GM18867 (cell line): Measurements from ENCODE around the gene ITGB3.

ENCODE experiments used
- ATAC-seq: cut with Tn5 transposase; IDR thresholded peaks from one replicate; pipeline ENCODE4 v1.9.1; 2021; ENCODE audit warnings: mild to moderate bottlenecking, moderate library complexity; ENCODE audit not compliant: unreplicated experiment

The ITGB3 gene

GRCh38 chr17:47295874-47296255 lies 42.2 kb downstream of the ITGB3 start:
- ATAC-seq = no peak

GRCh38 chr17:47297661-47298400 lies 44.2 kb downstream of the ITGB3 start:
- ATAC-seq = no peak

- ATAC-seq = no peak
Observed at GRCh38 chr17:47298712-47299111, 45.1 kb downstream of the ITGB3 start.

- no peak for ATAC-seq
Observed at GRCh38 chr17:47299239-47299910, 45.7 kb downstream of the ITGB3 start.

- no peak for ATAC-seq
Observed at GRCh38 chr17:47300718-47301117, 47.1 kb downstream of the ITGB3 start.

- no peak for ATAC-seq
Observed at GRCh38 chr17:47301161-47301560, 47.5 kb downstream of the ITGB3 start.

GRCh38 chr17:47301831-47302230 lies 48.2 kb downstream of the ITGB3 start:
- no peak for ATAC-seq

GRCh38 chr17:47304186-47304585 lies 50.6 kb downstream of the ITGB3 start:
- no peak for ATAC-seq

GRCh38 chr17:47305302-47305923 lies 51.8 kb downstream of the ITGB3 start:
- ATAC-seq = no peak

- no peak for ATAC-seq
Observed at GRCh38 chr17:47310186-47310733, 56.6 kb downstream of the ITGB3 start.

GRCh38 chr17:47311420-47311819 lies 57.8 kb downstream of the ITGB3 start:
- ATAC-seq = no peak

GRCh38 chr17:47315451-47316266 lies 62.0 kb downstream of the ITGB3 start:
- no peak for ATAC-seq

- ATAC-seq = no peak
Observed at GRCh38 chr17:47316311-47316710, 62.7 kb downstream of the ITGB3 start.

GRCh38 chr17:47317119-47317518 lies 63.5 kb downstream of the ITGB3 start:
- ATAC-seq = no peak

GRCh38 chr17:47318197-47318918 lies 64.7 kb downstream of the ITGB3 start:
- no peak for ATAC-seq

- ATAC-seq = no peak
Observed at GRCh38 chr17:47320879-47321502, 67.4 kb downstream of the ITGB3 start.

- peak; percentile 83 for ATAC-seq
Observed at GRCh38 chr17:47323382-47324223, 70.0 kb downstream of the ITGB3 start, which contains the start of gene EFCAB13. EFCAB13 (plus strand) TSS chr17:47323955; CDS start chr17:47328354, 4,399 bp downstream.

GRCh38 chr17:47324224-47325020 lies 70.8 kb downstream of the ITGB3 start:
- ATAC-seq = peak; percentile 30
